NT2/D1 (cell line): ENCODE results near the gene CYP4F3.

Experiments
- SUZ12 ChIP-seq: IDR thresholded peaks from 2 replicates; pipeline ENCODE4 v1.6.1; 2011; ENCODE audit not compliant: insufficient read length, insufficient read depth; ENCODE audit errors: extremely low read depth
- YY1 ChIP-seq: IDR thresholded peaks from 2 replicates; pipeline ENCODE4 v1.6.1; 2011; ENCODE audit not compliant: insufficient read length, insufficient read depth
- ZNF274 ChIP-seq: IDR thresholded peaks from 2 replicates; pipeline ENCODE4 v1.6.1; 2011; ENCODE audit warnings: mild to moderate bottlenecking, low read depth, low read length

DNA sequence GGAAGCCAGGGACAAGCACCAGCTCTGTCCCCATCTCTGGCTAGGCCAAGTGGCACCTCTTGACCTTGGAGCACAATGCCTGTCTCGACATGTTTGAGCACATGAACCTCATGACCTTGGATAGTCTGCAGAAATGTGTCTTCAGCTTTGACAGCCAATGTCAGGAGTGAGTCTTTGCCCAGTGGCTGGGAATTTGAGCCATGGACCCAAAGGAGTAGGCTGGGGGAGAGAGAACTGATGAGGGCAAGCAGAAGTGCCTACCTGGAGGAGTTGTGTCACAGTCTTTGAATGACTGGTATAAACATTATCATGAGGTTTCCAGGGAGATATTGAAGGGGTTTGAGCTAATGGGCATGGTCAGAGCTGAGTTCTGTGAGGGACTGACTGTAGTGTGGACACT, 25.5 kb downstream of the CYP4F3 start:
- no peak for TF ChIP-seq ZNF274
- no peak for TF ChIP-seq YY1
- TF ChIP-seq SUZ12 = no peak
